Measurements from ENCODE around the gene MYH9.
"Not testable (repeated sequence)": the region's sequence is repeated elsewhere in the genome, so short reads cannot be mapped to it uniquely, and the experiment has no call there.

The MYH9 gene

DNA sequence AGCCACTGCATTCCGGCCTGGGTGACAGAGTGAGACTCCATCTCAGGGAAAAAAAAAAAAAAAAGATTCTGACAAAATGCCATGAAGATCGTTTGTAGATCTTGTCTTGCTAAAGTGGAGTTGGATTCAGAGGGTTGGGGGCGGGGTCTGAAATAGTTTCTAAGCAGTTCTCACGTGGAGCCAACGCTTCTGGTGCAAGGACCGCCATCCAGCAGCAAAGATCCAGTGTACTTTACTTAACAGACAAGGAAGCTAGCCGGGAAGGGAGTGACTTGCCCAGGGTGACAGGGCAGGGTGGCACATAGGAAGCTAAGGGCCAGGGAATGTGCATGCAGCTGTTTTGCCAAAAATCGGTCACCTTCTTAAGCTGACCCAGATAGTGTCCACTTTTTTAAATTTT is 107.4 kb downstream of the MYH9 start:
- in situ Hi-C loops (cut with MboI; ENCODE audit: low sequenced_read_pairs): no loop called here

DNA sequence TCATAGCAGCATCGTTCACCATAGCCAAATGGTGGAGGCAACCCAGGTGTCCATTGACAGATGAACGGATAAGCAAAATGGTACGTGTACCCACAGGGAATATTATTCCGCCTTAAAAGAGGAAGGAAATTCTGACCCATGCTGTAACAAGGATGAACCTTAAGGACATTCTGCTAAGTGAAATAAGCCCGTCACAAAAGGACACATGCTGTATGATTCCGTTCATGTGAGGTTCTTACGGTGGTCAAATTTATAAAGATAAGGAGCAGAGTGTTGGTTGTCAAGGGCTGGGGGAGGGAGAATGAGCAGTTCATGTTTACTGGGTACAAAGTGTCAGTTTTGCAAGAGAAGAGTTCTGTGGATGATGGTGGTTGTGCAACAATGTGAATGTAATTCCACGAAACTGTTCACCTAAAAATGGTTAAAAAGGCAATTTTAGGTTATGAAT is 108.5 kb downstream of the MYH9 start:
- in situ Hi-C loops (cut with MboI; ENCODE audit: low sequenced_read_pairs): no loop called here

GRCh38 chr22:36277482-36278291 is 110.1 kb downstream of the MYH9 start:
- in situ Hi-C loops (cut with MboI; ENCODE audit: low sequenced_read_pairs): no loop called here

DNA sequence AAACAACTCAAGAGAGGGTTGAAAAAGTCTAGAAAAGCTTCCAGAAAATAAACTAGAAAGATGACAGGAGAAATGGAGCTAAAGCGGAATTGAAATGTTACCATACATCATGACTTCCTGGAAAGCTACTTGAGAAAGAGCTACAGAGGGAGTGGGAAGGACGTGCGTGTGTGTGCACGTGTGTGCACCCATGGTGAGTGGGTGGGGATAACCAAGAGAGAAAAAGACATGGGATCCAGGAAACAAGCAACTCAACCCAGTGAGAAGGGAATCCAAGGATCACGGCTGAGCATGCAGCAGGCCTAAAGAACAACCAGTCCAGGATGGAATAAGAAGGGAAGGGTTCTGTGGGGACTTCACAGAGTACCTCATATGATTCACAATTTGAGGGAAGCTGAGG is 113.2 kb downstream of the MYH9 start:
- in situ Hi-C loops (cut with MboI; ENCODE audit: low sequenced_read_pairs): no loop called here

DNA sequence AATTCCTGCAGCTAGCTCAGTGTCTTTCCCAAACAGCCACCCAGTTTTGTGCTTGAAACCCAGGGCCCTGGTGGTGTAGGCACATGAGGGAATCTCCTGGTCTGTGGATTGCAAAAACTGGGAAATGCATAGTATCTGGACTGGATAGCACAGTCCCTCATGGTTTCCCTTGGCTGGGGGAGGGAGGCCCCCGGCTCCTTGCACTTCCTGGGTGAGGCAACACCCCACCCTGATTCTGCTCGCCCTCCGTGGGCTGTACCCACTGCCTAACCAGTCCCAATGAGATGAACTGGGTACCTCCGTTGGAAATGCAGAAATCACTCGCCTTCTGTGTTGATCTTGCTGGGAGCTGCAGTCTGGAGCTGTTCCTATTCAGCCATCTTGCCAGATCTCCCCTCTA is 115.8 kb downstream of the MYH9 start:
- in situ Hi-C loops (cut with MboI; ENCODE audit: low sequenced_read_pairs): not testable (repeated sequence)

- in situ Hi-C loops (cut with MboI; ENCODE audit: low sequenced_read_pairs): not testable (repeated sequence)
These were observed 116.5 kb downstream of the MYH9 start for GRCh38 chr22:36271231-36271630.

DNA sequence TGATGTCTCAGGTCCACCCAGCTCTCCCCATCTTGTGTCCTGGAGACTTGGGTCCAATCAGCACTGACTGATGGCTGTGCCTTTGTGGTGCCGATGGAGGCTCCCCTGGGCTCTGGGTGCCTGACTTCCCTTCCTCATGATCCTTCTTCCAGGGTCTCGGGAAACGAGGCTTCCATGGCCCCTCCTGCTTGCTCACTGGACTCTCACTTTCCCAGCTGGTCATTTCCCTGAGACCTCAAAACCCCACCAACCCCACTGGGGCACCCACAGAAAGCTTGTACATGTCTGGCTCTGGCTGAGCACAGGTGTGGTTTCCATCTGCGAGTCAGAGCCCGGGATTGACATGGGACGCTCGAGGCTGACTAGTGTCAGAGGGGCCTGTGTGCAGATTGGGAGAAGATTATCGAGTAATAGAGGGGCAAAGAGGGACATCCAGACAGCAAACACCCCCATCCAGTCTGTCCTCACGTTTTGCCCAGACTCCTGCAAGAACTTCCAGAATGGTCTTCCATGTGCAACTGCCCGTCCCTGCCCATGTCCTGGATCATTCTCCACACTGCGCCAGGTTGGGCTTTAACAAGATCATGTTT is 119.8 kb downstream of the MYH9 start:
- in situ Hi-C loops (cut with MboI; ENCODE audit: low sequenced_read_pairs): no loop called here

GRCh38 chr22:36267058-36267457 is 120.7 kb downstream of the MYH9 start:
- in situ Hi-C loops (cut with MboI; ENCODE audit: low sequenced_read_pairs): no loop called here

- in situ Hi-C loops (cut with MboI; ENCODE audit: low sequenced_read_pairs): not testable (repeated sequence)
These were observed 123.7 kb downstream of the MYH9 start for GRCh38 chr22:36263886-36264664.

- in situ Hi-C loops (cut with MboI; ENCODE audit: low sequenced_read_pairs): not testable (repeated sequence)
These were observed 124.5 kb downstream of the MYH9 start for GRCh38 chr22:36263216-36263673.

DNA sequence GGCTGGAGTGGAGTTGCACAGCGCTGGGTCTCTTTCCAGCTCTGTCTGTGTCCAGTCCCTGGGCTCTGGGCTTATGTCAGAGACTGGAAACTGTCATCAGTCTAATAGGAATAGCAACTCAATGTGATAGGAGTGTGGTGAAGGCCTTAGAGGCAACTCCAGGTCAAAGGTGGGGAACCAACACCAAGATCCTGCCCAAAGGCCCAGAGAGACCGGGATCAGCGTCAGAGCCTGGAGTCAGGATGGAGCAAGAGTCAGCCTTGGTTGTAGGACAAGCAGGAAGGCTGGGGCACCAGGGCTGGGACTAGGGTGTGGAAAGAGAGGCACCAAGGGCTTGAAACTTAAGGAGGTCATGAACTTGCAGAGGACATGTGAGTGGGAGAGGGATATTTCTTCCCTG is 125.5 kb downstream of the MYH9 start:
- in situ Hi-C loops (cut with MboI; ENCODE audit: low sequenced_read_pairs): not testable (repeated sequence)

DNA sequence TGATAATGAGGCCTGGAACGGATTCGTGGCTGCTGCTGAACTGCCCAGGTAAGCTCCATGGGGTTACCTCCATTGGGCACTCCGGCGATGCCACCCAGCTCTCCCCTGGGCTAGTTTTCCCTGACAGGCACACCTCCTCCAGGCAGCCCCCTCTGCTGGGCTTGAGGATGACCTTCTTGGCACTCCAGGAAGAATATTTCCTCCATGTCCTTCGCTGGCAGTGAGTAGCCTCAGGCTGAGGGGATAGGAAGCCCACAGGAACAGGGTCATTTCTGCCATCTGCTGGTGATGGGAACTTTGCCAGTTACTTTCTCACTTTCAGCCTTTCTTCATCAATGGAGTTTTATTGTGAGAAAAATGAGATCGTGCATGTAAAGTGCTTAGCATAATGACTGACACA is 126.1 kb downstream of the MYH9 start:
- in situ Hi-C loops (cut with MboI; ENCODE audit: low sequenced_read_pairs): not testable (repeated sequence)

- in situ Hi-C loops (cut with MboI; ENCODE audit: low sequenced_read_pairs): no loop called here
These were observed 128.0 kb downstream of the MYH9 start for GRCh38 chr22:36259615-36260300.

DNA sequence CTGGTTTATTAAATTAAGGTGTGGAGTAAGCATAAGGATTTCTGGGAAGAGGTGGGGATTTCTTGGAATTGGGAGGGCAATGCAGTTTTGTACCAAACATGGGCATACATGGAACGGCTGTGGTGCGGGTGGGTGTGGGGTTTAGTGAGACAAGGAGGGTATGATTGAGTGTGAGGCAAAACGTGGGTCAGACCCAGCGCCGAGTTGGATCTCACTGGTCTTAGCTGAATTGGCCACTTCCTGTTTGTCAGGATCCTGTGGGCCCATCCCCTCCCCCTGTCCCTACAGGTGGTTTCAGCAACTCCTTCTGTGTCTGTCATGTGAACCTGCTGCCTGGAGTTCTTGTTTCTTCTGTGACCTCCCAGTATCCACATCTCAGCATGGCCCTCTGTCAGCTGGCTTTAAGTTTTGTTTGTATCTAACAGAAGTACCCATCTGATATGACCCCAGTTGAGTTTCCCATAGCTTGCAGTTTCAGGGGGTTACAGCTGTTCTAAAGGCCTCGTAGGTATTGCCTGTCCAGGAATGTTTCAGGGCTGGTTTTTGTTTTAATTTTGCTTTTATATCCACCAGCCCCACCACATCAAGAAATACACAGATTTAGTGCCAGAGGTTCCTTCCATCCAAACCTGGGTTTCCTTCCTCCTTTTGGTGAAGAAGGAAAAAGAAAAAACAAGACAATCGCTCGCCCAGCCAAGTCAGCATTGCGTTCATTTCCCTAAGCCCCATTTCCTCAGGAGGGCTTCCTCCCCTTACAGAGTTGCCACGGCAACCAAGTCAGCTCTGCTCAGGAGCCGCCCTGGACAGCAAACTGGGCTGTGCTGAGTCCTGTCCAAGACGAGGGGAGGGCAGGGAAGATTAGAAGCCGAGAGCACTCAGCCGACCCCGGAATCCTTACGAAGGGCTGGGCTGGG is 128.8 kb downstream of the MYH9 start:
- in situ Hi-C loops (cut with MboI; ENCODE audit: low sequenced_read_pairs): no loop called here

- in situ Hi-C loops (cut with MboI; ENCODE audit: low sequenced_read_pairs): no loop called here
These were observed 129.7 kb downstream of the MYH9 start for GRCh38 chr22:36257948-36258670.

DNA sequence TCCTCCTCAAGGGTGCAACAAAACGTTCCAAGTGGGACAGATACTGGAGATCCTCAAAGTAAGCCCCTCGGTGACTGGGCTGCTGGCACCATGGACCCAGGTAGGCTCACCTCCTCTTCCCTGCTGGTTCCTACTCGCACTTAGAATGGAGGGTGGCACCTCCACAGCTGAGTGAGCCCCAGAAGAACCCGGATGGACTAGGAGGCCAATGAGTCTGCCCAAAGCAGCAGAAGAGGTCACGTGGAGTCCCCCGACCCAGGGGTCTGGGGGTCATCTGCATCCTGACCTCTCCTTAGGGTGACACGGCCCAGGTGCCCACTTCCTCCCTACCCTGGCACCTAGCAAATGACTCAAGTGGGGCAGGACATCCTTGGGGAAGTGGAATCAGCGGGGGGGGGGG is 130.5 kb downstream of the MYH9 start:
- in situ Hi-C loops (cut with MboI; ENCODE audit: low sequenced_read_pairs): no loop called here

- in situ Hi-C loops (cut with MboI; ENCODE audit: low sequenced_read_pairs): no loop called here
These were observed 131.3 kb downstream of the MYH9 start for GRCh38 chr22:36256478-36256877.

- in situ Hi-C loops (cut with MboI; ENCODE audit: low sequenced_read_pairs): not testable (repeated sequence)
These were observed 132.2 kb downstream of the MYH9 start for GRCh38 chr22:36255572-36255971.

Measured in hTERT RPE-1 (cell line).